SK-N-SH treated with all-trans-retinoic acid at 6 μM for 48 hours (cell line): ENCODE data around the gene RASA3.

Experiments used
- BACH2 ChIP-seq: fragments of 250-450 bp; sonication (Bioruptor Pico); IDR thresholded peaks from 2 replicates; pipeline ENCODE4 v1.9.0; 2021; ENCODE audit warnings: mild to moderate bottlenecking, borderline replicate concordance
- CSRNP3 ChIP-seq: fragments of 250-450 bp; sonication (Bioruptor Pico); IDR thresholded peaks from 2 replicates; pipeline ENCODE4 v1.5.1; 2021; ENCODE audit warnings: mild to moderate bottlenecking, moderate library complexity
- GLIS3 ChIP-seq: fragments of 250-450 bp; sonication (Bioruptor Pico); IDR thresholded peaks from 2 replicates; pipeline ENCODE4 v1.5.0; 2020; ENCODE audit warnings: mild to moderate bottlenecking, moderate library complexity
- OSR1 ChIP-seq: fragments of 250-450 bp; sonication (Bioruptor Pico); IDR thresholded peaks from 2 replicates; pipeline ENCODE4 v1.8.0; 2022; ENCODE audit warnings: moderate library complexity, mild to moderate bottlenecking, inconsistent platforms
- PATZ1 ChIP-seq: fragments of 250-450 bp; sonication (Bioruptor Pico); IDR thresholded peaks from 2 replicates; pipeline ENCODE4 v1.8.0; 2020; ENCODE audit warnings: mild to moderate bottlenecking, moderate library complexity, borderline replicate concordance
- TCF4 ChIP-seq: fragments of 250-450 bp; sonication (Bioruptor Pico); IDR thresholded peaks from 2 replicates; pipeline ENCODE4 v1.8.0; 2021; ENCODE audit warnings: mild to moderate bottlenecking, moderate library complexity, borderline replicate concordance
- ZNF70 ChIP-seq: fragments of 450-650 bp; formaldehyde crosslinking; IDR thresholded peaks from 2 replicates; pipeline ENCODE4 v1.5.0; 2020; ENCODE audit warnings: mild to moderate bottlenecking, moderate library complexity

- TF ChIP-seq OSR1: no peak
- TF ChIP-seq PATZ1 (CRISPR knock-in tag): no peak
- no peak for TF ChIP-seq CSRNP3 (CRISPR knock-in tag)
- no peak for TF ChIP-seq TCF4 (CRISPR knock-in tag)
- no peak for TF ChIP-seq BACH2
- no peak for TF ChIP-seq GLIS3
- no peak for TF ChIP-seq ZNF70 (CRISPR knock-in tag)
Measured at GRCh38 chr13:113969311-113969972, 163.0 kb downstream of the RASA3 start.
